Measurements from ENCODE around the gene NSFL1C.

GRCh38 chr20:1477896-1478490 is 11.3 kb upstream of the NSFL1C start:
- TF ChIP-seq POLR2AphosphoS5 (IDR thresholded peaks at IDR 0.05; ENCODE audit: low read depth, low read length) (no peak), POLR2A (IDR thresholded peaks at IDR 0.05; ENCODE audit: low read depth, low read length) (no peak), TAF1 (IDR thresholded peaks at IDR 0.05; ENCODE audit: borderline replicate concordance, low read depth, low read length) (no peak)

Measured in GM12892 (cell line).